Limb (tissue), 2 donors: ENCODE results near the gene AKR1E2.
"Not testable (repeated sequence)": the region's sequence is repeated elsewhere in the genome, so short reads cannot be mapped to it uniquely, and the experiment has no call there.

Experiments used
- DNase-seq, 2 donors: peaks; one replicate each; pipeline ENCODE4 v3.0.0-alpha.2; 2016; ENCODE audit errors: extremely low spot score in 2 of 2

The AKR1E2 gene

DNA sequence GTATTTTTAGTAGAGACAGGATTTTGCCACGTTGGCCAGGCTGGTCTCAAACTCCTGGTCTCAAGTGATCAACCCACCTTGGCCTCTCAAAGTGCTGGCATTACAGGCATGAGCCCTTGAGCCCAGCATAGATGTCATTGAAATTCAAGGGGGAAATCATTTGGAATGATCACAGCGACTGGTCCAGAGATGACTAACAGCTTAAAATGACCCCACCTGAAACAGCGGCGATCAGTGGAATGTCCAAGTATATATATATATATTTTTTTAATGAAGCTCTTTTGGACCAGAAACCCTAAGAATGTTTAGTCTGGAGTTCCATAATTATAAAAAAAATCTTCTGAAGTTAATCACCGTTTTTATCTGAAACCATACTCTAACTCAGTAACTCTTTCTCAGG is 12.5 kb upstream of the AKR1E2 start:
- no peak for DNase-seq

DNA sequence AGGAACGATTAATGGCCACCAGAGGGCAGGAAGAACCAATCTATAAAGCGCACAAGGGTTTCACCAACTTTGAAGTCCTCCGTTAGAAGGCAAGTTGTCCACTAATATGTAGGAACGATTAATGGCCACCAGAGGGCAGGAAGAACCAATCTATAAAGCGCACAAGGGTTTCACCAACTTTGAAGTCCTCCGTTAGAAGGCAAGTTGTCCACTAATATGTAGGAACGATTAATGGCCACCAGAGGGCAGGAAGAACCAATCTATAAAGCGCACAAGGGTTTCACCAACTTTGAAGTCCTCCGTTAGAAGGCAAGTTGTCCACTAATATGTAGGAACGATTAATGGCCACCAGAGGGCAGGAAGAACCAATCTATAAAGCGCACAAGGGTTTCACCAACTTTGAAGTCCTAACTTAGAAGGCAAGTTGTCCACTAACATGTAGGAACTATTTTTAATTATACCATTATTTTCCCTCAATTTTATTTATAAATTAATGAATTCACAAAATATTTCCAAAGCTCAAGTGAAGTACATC is 10.3 kb upstream of the AKR1E2 start:
- not testable (repeated sequence) for DNase-seq

DNA sequence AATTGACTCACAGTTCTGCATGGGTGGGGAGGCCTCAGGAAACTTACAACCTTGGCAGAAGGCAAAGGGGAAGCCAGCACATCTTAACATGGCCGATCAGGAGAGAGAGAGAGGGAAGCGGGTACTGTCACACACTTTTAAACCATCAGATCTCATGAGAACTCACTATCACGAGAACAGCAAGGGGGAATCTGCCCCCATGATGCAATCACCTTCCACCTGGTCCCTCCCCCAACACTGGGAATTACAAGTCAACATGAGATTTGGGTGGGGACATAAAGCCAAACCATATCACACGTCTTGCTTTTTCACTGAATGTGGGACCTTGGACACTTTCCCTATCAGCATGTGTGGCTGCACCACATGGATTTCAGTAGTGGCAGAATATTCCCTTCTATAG is 9.0 kb upstream of the AKR1E2 start:
- no peak for DNase-seq

DNA sequence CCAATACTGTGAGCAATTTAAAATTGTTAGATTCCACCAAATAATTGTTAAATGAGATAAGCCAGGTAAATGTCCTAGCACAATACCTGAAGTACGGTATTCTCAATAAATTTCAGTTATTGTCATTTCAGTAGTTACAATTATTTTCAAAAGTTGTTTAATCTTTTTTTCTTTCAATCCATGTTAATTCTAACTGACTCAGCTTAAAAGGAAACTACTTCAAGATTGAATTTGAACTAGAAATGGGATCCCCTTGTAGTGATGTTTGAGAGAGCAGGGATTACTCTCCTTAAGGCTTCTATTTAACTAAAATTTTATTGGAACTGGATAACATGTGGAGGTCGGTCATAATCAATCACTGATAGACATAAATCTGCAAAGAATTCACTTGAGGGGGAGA is 6.9 kb upstream of the AKR1E2 start:
- no peak for DNase-seq

DNA sequence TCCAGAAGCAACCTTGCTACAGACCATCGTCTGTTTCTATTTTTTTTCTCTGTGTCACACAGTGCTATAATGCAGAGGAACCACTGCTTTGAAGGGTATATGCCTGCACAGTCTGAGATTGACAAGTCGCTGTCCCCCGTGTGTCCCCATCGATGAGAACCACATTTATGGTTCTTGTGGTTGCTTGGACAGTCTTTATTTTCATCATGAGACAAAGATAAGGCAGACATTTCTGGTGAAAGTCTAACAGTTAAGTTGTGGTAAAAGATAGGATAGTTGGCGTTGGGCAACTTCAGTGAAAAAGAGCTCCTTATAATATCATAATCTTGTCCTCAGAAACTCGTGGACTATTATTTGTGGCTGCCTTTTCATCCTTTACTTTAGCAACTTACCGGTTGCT is 6.3 kb upstream of the AKR1E2 start:
- DNase-seq, result no peak

DNA sequence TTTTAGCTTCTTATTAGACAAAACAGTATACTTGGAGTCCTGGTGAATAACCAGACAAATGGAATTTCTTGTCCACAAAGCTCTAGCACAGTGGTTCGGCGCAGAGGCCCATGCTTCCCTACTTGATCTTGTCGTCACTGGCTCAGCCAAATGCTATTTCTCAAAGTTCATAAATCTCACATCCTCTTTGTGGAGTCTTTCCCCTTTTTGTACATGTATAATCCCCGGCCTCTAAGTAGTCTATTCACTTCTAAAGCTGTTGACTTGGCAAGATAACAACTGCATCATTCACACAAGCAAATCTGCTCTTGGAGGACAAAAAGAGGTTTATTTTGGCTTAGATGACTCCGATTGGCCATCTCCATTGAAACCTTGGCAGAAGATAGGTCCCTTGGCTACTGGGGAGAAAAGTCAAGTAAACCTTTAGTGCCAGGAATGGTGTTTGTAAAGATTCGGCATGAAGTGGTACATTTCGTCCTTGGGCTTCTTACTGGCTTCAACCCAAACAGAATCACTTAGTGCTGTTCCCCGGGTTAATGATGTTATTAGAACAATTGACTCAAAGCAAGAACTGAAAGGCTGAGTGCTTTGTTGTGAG is 5.1 kb upstream of the AKR1E2 start:
- DNase-seq, result no peak

DNA sequence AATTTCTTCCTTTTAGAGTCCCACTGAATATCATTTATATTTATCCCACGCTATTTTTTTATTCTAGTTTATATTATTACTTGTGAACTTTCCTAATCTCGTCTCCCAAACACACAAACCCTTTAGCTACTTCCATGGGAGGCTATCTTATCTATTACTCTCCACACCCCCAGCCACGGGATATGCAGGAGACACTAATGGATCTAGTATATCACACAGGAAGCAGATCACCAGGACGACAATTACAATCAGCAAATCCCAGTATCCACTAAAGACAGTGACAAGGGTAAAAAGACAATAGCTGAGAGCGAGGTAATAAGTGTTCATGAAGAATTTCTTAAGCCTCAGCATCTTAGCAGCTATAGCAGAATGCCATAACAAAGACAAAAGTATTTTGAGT is 3.8 kb upstream of the AKR1E2 start:
- DNase-seq, result no peak

DNA sequence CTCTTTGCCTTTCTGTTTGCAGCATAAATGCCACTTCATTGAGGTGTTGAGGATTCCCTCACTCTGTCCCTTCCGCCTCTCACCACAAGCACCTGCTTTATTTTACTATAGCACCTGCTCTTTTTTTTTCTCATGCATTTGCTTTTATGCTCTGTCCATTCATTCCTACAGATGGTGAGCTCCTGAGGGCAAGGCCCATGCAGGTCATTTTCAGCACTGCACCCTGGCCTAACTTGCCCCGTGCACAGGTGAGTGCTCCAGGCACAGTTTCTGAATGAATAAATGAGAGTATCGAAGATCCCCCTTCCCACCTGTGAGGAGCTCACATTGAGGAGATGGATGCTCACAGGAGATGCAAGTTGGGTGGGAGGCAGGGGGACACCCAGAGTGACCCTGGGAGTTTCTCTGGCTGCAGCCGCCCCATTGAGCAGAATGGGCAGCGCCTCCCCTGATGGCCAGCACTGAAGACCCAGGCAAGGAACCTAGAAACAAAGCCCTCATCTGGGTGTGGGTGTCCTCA is 1.2 kb upstream of the AKR1E2 start:
- DNase-seq, result no peak

DNA sequence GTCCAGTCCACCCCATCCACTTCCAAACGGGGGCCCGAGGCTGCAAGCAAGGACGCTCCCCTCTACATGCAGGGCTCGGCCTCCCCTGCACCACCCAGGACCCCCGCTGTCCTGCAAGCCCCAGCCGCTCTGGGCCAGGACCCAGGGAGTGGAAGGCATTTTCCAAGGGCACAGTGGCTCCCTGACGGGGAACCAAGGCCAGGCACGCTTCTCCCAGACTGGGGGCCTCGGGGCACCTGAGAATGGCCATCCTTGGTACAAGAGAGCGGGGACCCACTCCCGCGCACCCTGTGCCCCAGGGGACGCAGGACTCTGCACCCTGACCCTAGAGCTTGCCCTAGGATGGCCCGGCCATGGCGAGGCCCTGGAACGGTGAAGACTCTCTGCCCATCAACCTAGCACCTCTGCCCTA is 545 bp upstream of the AKR1E2 start:
- no peak for DNase-seq

DNA sequence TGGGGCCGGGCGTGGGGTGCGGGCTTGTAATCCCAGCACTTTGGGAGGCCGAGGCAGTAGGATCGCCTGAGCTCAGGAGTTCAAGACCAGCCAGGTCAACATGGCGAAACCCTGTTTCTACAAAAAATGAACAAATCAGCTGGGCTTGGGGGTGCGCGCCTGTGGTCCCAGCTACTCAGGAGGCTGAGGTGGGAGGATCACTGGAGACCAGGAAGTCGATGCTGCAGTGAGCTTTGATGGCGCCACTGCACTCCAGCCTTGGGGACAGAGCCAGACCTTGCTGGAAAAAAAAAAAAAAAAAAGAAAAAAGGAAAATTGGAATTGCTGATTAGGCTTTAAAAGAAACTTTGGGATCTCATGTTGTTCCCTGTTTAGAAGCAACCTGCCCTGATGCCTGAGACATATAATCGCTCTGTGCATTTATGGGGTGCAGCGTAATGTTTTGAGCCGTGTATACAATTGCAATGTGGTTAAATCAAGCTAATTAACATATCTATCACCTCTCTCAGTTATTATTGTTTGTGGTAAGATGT is 851 bp downstream of the AKR1E2 start:
- no peak for DNase-seq

DNA sequence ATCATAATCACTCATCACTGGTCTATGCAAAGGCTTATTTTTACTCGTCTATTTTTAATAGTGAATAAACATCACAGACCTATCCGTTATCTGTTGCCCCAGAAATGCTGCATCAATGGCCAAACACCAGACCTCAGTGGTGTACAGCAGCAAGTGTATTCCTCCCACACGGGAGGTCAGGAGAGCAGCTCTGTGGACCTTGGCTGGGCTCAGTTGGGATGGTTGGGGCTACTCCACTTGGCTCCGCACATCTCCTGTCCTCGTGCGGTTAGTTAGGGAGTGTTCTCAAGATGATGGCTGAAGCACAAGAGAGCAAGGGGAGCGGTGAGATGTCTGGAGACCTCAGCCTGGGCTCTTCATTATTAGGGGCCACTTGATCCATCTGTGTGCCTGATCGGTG is 2.0 kb downstream of the AKR1E2 start:
- DNase-seq, result peak in 1 of 2 donors; percentile 11

DNA sequence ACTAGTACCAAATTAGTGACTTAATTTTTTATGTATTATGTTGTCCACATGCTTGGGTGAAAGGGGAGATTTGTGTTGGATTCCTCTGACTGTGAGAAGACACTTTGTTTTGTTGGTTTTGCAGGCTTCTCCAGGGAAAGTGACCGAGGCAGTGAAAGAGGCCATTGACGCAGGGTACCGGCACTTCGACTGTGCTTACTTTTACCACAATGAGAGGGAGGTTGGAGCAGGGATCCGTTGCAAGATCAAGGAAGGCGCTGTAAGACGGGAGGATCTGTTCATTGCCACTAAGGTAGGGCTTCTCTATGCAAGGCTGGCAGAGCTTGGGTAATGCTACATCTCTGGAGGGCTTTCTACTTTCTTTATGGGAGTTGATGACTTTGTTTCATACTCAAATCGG is 4.5 kb downstream of the AKR1E2 start:
- peak in 1 of 2 donors; percentile 7 for DNase-seq

DNA sequence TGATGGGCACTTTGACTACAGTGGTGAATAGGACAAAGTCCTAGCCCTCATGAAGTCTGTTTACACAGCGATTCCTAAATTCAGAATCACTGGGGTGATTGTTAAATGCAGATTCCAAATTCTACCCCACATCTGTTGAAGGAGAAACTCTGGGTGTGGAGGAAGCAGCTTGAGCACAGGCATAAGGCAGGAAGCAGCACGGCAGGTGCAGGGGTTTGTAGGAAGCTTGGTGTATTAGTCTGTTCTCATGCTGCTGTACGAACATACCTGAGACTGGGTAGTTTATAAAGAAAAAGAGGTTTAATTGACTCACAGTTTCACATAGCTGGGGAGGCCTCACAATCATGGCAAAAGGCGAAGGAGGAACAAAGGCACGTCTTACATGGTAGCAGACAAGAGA is 5.1 kb downstream of the AKR1E2 start:
- DNase-seq, result peak in 1 of 2 donors; percentile 1

DNA sequence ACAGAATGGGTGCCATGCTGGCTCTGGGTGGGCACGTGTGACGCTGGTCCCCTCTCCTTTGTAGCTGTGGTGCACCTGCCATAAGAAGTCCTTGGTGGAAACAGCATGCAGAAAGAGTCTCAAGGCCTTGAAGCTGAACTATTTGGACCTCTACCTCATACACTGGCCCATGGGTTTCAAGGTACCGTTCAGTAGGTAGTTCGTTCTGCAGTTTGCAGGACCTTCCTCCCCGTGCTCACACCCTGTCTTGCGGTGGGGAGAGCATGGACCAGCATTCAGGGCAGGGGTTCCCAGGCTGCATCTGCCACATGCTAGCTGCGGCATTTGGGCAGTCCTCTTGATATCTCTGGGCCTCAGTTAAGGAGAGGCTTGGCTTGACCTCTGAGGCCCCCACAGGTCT is 7.3 kb downstream of the AKR1E2 start:
- DNase-seq, result no peak

DNA sequence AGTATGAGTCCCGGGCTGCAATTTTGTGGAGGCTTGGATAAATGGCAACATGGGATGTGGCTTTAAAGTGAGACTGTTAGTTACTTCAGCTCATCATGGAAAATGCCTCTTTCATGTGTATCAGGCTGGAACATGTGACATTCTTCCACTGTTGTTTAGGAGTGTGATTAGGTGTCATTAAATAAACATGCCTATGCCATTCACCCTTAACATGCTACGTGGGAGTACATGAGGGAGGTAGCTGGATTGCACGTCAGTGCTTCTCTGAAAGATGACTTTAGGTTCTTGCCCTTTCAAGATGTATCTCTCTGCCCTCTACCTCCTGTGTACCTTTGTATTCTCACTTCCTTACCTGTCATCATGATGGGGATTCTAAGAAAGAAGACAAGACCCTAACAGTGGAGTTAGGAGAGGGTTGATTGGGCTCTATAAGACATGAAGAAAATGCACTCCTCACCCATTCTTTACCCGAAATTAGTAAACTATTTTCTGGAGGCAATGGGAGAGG is 8.9 kb downstream of the AKR1E2 start:
- no peak for DNase-seq

DNA sequence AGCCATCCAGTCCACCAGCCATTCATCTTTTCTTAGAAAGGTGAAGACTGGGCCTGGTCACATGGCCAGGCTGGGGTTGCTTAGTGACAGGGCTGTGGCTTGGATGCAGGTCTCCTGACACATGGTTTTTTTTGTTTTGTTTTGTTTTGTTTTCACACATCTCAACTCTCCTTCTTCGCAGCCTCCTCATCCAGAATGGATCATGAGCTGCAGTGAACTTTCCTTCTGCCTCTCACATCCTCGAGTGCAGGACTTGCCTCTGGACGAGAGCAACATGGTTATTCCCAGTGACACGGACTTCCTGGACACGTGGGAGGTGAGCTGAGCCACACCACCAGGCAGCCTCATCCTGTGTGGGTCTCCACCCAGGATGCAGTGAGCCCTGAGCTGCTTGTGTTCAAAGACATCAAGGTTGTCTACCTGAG is 9.5 kb downstream of the AKR1E2 start:
- DNase-seq, result no peak

DNA sequence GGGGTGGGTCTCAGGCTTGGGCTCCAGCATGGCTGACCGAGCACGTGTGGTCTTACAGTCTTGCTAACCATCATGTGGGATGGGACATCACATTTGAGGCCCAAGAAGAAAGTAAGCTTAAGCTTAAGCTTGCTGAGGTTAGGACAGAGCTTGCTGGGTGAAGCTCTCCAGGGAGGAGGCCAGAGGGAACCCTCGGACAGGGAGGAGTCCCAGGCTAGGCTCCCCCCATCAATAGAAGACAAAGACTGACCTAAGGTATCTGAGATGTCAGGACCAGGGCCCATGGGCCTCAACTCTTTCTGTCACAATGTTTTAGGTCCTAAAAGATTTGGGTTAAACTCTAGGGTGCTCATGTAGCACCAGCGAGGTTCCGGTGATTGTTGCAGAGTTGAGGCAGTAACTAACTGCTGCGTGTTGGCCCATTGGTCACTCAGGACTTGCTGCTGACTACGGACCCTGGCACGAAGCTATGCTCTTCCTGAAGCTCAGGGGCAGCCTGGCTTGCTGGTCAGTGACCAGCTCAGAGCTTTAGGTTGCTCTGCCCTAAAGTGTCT is 10.5 kb downstream of the AKR1E2 start:
- DNase-seq, result no peak

DNA sequence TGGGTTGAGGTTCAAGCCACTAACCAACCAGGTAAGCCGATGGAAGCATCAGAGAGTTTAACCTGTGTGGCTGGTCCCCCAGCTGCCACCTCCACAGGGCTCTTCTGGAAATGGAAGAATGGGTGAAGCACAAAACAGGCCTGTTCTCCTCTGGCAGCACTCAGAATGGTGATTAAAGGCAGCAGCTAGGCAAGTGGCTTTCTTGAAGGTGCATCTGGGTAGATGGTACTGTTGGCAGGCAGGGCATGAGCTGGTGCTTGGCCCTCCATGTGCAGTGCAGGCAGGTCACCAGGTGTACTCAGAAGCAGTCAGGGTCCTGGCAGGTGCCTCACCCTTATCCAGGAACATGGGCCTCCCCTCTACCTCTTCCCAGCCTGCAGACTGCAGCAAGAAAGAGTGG is 11.5 kb downstream of the AKR1E2 start:
- DNase-seq, result no peak

DNA sequence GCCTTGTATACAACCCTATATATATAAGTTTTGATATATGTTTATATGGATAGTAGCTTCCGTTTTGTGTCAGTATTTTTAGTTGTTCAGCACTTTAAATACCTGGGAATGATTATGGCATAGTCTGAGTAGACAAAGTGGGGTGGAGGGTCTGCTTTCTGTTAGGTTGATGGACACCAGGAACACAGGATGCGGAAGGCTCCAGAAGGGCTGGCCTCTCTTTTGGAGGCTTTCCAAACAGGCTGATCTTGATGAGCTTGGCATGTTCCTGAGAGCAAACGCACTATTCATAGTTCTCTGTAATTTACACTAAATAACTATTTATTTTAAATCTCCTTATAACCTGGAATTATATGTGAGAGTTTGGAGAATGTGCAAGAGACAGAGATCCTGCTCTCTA is 12.7 kb downstream of the AKR1E2 start:
- DNase-seq, result no peak

DNA sequence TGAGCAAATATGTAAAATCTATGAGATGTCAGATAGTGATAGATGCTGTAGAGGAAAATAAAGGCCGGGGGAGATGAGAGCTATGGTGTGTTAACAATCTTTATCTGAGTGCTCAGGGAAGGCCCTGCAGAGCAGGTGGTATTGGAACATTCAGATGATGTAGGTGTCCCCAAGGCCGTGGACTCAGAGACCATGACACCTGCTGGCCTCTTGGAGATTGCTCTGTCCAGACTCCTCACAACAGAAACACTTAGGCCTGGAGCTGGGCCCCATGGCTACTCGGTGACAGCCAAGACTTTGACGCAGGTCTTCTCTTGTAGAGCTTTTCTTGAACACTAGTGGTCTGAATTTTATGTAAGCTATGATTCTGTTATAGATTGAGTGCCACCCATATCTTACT is 13.3 kb downstream of the AKR1E2 start:
- DNase-seq, result no peak

DNA sequence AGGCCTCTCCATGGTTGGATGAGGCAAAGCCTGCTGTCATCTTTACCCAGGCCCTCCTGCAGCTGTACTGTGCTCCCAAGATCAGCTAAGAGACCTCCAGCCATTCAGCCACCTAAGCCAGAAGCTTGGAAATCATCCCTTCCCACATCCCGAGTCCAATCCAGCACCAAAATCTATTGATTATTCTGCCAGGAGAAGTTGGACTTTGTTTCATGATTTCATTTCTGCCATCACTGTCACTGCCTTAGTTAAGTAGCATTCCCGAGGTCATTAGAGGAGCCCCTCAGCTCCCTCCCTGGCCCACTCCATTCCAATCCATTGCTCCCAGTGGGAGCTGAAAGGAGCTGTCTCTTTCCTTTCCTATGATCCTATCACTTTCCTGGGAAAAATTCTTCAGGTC is 14.1 kb downstream of the AKR1E2 start:
- DNase-seq, result no peak

DNA sequence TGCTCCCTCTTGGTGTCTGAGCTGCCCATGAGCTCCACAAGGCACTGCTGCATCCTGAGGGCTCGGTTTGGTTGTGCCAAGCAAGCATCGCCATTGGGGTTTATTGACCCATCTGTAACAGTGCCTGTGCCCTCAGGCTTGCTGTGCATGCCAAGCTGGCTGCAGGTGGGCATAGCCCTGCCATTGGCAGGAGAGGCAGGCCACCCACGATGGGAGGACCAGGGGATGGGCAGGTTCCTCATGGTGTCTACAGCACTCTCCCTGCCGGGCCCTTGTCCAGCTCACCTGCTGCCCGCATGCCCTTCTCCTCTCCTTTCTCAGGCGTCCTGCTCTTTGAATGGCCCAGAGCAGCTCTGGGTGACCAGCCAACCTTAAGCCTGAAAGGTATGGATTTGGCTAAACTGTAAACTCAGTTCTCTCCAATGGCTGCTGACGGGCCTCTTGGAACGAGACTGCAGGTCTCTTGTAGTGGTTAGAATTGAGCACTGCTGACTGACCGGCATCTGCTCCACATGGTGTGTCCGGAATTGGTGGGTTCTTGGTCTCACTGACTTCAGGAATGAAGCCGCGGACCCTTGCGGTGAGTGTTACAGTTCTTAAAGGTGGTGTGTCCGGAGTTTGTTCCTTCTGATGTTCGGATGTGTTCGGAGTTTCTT is 17.6 kb downstream of the AKR1E2 start:
- DNase-seq, result no peak
